ENCODE results near the gene KCNMA1. TPM values are rescaled to one million over a fixed set of nuclear protein-coding genes. Genes with fewer than 3 reads are reported as not detected.
"Not testable (repeated sequence)": the region's sequence is repeated elsewhere in the genome, so short reads cannot be mapped to it uniquely, and the experiment has no call there.

Gene KCNMA1
- total RNA-seq, 1 donor from 2014 or later = 94.3 TPM

GRCh38 chr10:77593771-77594470 is 43.7 kb downstream of the KCNMA1 start:
- Histone ChIP-seq H3K27me3 (no peaks in the 10 kb centered on the region), H3K4me1 (peaks cover 6% of the 10 kb centered on the region), H3K4me3 (no peak overlapping the region), H3K27ac (no peak overlapping the region), H3K9me3 (no peaks in the 10 kb centered on the region), H3K36me3 (no peaks in the 10 kb centered on the region)
- DNase-seq (ENCODE audit: extremely low spot score in 2 of 2) = no peak
- intact Hi-C loops (cut with DNase I) = no loop called here
- no peak for TF ChIP-seq POLR2AphosphoS5 (IDR thresholded peaks at IDR 0.05; ENCODE audit: insufficient read depth in 1 of 2, low read depth in 1 of 2)
- TF ChIP-seq POLR2A (IDR thresholded peaks at IDR 0.05) = no peak
- TF ChIP-seq CTCF (IDR thresholded peaks at IDR 0.05) = no peak

GRCh38 chr10:77592946-77593636 is 44.5 kb downstream of the KCNMA1 start:
- TF ChIP-seq POLR2AphosphoS5 (IDR thresholded peaks at IDR 0.05; ENCODE audit: insufficient read depth in 1 of 2, low read depth in 1 of 2) = peak in 1 of 2 donors; percentile 77
- no peak for TF ChIP-seq POLR2A (IDR thresholded peaks at IDR 0.05)
- H3K36me3 ChIP-seq = no peaks in the 10 kb centered on the region
- intact Hi-C loops (cut with DNase I) = no loop called here
- no peaks in the 10 kb centered on the region for H3K27me3 ChIP-seq
- no peak overlapping the region for H3K4me3 ChIP-seq
- no peak overlapping the region for H3K27ac ChIP-seq
- H3K4me1 ChIP-seq = peaks cover 6% of the 10 kb centered on the region
- H3K9me3 ChIP-seq = no peaks in the 10 kb centered on the region
- no peak for DNase-seq (ENCODE audit: extremely low spot score in 2 of 2)

- TF ChIP-seq CTCF (IDR thresholded peaks at IDR 0.05) (no peak), POLR2A (IDR thresholded peaks at IDR 0.05) (no peak), POLR2AphosphoS5 (IDR thresholded peaks at IDR 0.05; ENCODE audit: insufficient read depth in 1 of 2, low read depth in 1 of 2) (no peak)
- H3K4me1 ChIP-seq = peaks cover 10% of the 10 kb centered on the region
Observed at GRCh38 chr10:77592510-77592909, 45.1 kb downstream of the KCNMA1 start.

GRCh38 chr10:77591238-77591880 is 46.2 kb downstream of the KCNMA1 start:
- intact Hi-C loops (cut with DNase I) = no loop called here
- no peak overlapping the region for H3K27ac ChIP-seq
- TF ChIP-seq POLR2A (IDR thresholded peaks at IDR 0.05) (no peak), POLR2AphosphoS5 (IDR thresholded peaks at IDR 0.05; ENCODE audit: insufficient read depth in 1 of 2, low read depth in 1 of 2) (no peak), CTCF (IDR thresholded peaks at IDR 0.05) (no peak)

More at GRCh38 chr10:77592510-77592909, 45.1 kb downstream of the KCNMA1 start:
- Histone ChIP-seq H3K9me3 (no peaks in the 10 kb centered on the region), H3K27me3 (no peaks in the 10 kb centered on the region), H3K27ac (no peak overlapping the region), H3K4me3 (no peak overlapping the region), H3K36me3 (no peaks in the 10 kb centered on the region)
- intact Hi-C loops (cut with DNase I) = no loop called here
- DNase-seq (ENCODE audit: extremely low spot score in 2 of 2) = no peak

GRCh38 chr10:77590344-77591237 is 47.0 kb downstream of the KCNMA1 start:
- DNase-seq (ENCODE audit: extremely low spot score in 2 of 2) = no peak
- Histone ChIP-seq H3K4me3 (no peak overlapping the region), H3K36me3 (no peaks in the 10 kb centered on the region), H3K4me1 (peaks cover 23% of the 10 kb centered on the region), H3K9me3 (no peaks in the 10 kb centered on the region), H3K27me3 (no peaks in the 10 kb centered on the region), H3K27ac (no peak overlapping the region)
- TF ChIP-seq POLR2A (IDR thresholded peaks at IDR 0.05) = no peak
- intact Hi-C loops (cut with DNase I) = no loop called here

More at GRCh38 chr10:77591238-77591880, 46.2 kb downstream of the KCNMA1 start:
- DNase-seq (ENCODE audit: extremely low spot score in 2 of 2) = no peak
- no peaks in the 10 kb centered on the region for H3K9me3 ChIP-seq
- H3K4me1 ChIP-seq = peaks cover 21% of the 10 kb centered on the region
- H3K36me3 ChIP-seq = no peaks in the 10 kb centered on the region
- no peaks in the 10 kb centered on the region for H3K27me3 ChIP-seq
- no peak overlapping the region for H3K4me3 ChIP-seq

- H3K27ac ChIP-seq; H3K4me3 ChIP-seq; H3K36me3 ChIP-seq; H3K27me3 ChIP-seq; H3K9me3 ChIP-seq; DNase-seq (ENCODE audit: extremely low spot score in 2 of 2); intact Hi-C loops (cut with DNase I): not testable (repeated sequence)
- peaks cover 23% of the 10 kb centered on the region for H3K4me1 ChIP-seq
Observed at GRCh38 chr10:77589703-77590102, 47.9 kb downstream of the KCNMA1 start.

All from vagina (tissue), 2 donors.